Left lung (tissue), 10 donors: ENCODE data around the gene GRID1. TPM values are rescaled to one million over a fixed set of nuclear protein-coding genes. Genes with fewer than 3 reads are reported as not detected.

ENCODE experiments used
- ATAC-seq: fragments of 200-7000 bp; cut with Tn5 transposase; one replicate; pipeline ENCODE4 v1.9.1; 2020; ENCODE audit warnings: moderate library complexity
- DNase-seq, 4 donors: peaks; one replicate each; pipeline ENCODE4 v3.0.0-alpha.2; 2013 to 2020
- H3K27ac ChIP-seq, 2 donors: fragments of 200-600 bp; sonication (generic) in 1 of 2; one replicate each; pipeline versions ENCODE4 v1.5.0 to v1.8.0; 2020 to 2021
- H3K27me3 ChIP-seq, 2 donors: fragments of 200-600 bp; sonication (generic) in 1 of 2; one replicate each; pipeline versions ENCODE4 v1.5.0 to v1.8.0; 2020 to 2021
- H3K36me3 ChIP-seq, 2 donors: fragments of 200-600 bp; sonication (generic) in 1 of 2; one replicate each; pipeline versions ENCODE4 v1.5.0 to v1.8.0; 2020 to 2021
- H3K4me1 ChIP-seq, 2 donors: fragments of 200-600 bp; one replicate each; pipeline ENCODE4 v1.8.0; 2021
- H3K4me3 ChIP-seq, 2 donors: fragments of 200-600 bp; sonication (generic) in 1 of 2; one replicate each; pipeline versions ENCODE4 v1.5.0 to v1.8.0; 2020 to 2021; ENCODE audit warnings: mild to moderate bottlenecking in 1 of 2
- H3K9me3 ChIP-seq, 2 donors: fragments of 200-600 bp; sonication (generic) in 1 of 2; one replicate each; pipeline versions ENCODE4 v1.5.0 to v1.8.0; 2020 to 2021
- intact Hi-C, 2 donors: fragments of 100-400 bp; cut with DNase I; formaldehyde crosslinking; loops; one replicate each; pipeline versions ENCODE4 v1.11.2 to v1.14.2; 2022
- polyA plus RNA-seq, 6 donors: library from polyadenylated mRNA; unstranded; fragments of 120-200 nt; gene quantifications; one replicate each; pipeline ENCODE4 v1.2.1, GENCODE V29; 2013; ENCODE audit not compliant: insufficient read length in 6 of 6
- total RNA-seq, 2 donors: library from RNA; stranded (reverse); fragmentation: NEBNext Ultra II Directional; extraction: Animal tissue kit (Norgen Biotek cat#: 25700); gene quantifications; one replicate each; pipeline ENCODE4 v1.2.1, GENCODE V29; 2021
- TF ChIP-seq, protein P1 (sequence below), 2 donors: fragments of 200-600 bp; sonication (generic) in 1 of 2; IDR thresholded peaks; one replicate each; pipeline versions ENCODE4 v1.5.0 to v1.8.0; 2021; ENCODE audit warnings: antibody characterized with exemption in 2 of 2
- donor health status: DM: no; HTN: yes; CAD: no.
- donor health status: DM: no; HTN: no; CAD: no.

The GRID1 gene
- total and polyA plus RNA-seq, 8 donors, result 0.81 to 2.6 (median 1.2) TPM

DNA sequence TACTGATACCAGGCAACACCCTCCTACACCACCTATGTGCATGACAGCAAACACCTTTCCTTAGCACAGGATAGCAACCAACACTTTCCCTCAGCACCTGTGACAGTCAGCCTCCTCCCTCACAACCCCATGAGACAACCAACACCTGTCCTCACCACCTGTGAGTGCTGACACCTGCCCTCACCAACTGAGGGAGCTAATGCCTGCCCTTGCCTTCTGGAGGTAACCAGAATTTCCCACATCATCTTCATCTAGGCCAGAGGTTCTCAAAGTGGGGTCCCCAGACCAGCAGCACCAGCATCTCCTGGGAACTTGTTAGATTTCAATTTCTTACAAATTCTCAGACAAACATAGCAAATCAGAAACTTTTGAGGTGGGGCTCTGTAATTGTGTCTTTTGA, 112.5 kb downstream of the GRID1 start:
- H3K36me3 ChIP-seq, result no peaks in the 10 kb centered on the region
- H3K9me3 ChIP-seq, result peaks cover 0 to 4% of the 10 kb centered on the region in 2 donors
- ATAC-seq (no peak), DNase-seq (no peak)
- no peak overlapping the region for H3K4me3 ChIP-seq
- peaks cover 0 to 7% of the 10 kb centered on the region in 2 donors for H3K27me3 ChIP-seq
- intact Hi-C loops, result no loop called here
- no peak overlapping the region for H3K27ac ChIP-seq
- TF ChIP-seq, protein P1, sequence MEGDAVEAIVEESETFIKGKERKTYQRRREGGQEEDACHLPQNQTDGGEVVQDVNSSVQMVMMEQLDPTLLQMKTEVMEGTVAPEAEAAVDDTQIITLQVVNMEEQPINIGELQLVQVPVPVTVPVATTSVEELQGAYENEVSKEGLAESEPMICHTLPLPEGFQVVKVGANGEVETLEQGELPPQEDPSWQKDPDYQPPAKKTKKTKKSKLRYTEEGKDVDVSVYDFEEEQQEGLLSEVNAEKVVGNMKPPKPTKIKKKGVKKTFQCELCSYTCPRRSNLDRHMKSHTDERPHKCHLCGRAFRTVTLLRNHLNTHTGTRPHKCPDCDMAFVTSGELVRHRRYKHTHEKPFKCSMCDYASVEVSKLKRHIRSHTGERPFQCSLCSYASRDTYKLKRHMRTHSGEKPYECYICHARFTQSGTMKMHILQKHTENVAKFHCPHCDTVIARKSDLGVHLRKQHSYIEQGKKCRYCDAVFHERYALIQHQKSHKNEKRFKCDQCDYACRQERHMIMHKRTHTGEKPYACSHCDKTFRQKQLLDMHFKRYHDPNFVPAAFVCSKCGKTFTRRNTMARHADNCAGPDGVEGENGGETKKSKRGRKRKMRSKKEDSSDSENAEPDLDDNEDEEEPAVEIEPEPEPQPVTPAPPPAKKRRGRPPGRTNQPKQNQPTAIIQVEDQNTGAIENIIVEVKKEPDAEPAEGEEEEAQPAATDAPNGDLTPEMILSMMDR (IDR thresholded peaks at IDR 0.05), result no peak
- no peaks in the 10 kb centered on the region for H3K4me1 ChIP-seq

DNA sequence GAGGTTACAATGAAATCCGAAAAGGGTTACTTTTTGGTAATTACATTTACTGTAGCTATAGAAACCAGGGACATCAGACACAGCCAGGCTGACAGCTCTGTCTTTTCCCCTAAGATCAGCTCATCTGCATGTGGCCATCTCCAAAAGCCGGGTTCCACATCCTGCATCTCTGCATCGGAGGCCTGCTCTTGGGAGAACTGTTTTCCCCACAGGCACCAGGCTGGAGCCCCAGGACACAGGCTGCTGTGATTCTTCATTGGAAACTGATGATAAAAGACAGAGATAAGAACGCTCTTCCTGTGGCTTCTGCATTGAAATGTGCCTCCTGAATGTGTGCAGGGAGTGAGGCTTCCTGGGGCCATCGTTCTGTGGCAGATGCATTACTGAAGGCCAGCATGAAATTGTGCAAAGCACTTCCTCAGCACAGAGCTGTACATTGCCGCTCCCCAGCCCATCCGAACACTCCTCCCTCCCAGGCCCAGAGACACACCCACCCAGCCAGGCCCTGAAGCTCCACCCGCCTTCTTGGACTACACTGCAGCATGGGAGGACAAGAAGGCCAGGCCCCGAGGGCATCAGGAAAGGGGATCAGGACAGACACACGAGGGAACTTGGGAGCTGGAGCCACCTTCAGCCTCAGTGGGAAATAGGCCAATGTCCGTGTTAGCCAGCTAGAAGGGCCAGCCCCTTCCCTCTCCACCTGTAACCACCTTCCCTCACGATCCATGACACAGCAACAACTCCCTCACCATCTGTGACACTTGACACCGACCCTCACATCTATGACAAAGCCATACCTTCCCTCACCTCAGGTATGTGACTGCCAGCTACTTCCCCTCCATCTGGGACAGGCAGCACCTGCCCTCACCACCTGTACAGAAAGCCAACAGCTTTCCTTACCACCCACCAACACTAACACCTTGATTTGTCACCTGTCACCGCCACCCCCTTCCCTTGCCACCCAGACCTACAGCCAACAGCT, 113.2 kb downstream of the GRID1 start:
- Histone ChIP-seq H3K4me1 (no peaks in the 10 kb centered on the region), H3K27ac (no peak overlapping the region), H3K4me3 (no peak overlapping the region), H3K27me3 (peaks cover 0 to 7% of the 10 kb centered on the region in 2 donors), H3K9me3 (peaks cover 0 to 4% of the 10 kb centered on the region in 2 donors), H3K36me3 (no peaks in the 10 kb centered on the region)
- no peak for DNase-seq
- intact Hi-C loops, result no loop called here
- ATAC-seq, result no peak
- TF ChIP-seq, protein P1 (IDR thresholded peaks at IDR 0.05), result no peak

DNA sequence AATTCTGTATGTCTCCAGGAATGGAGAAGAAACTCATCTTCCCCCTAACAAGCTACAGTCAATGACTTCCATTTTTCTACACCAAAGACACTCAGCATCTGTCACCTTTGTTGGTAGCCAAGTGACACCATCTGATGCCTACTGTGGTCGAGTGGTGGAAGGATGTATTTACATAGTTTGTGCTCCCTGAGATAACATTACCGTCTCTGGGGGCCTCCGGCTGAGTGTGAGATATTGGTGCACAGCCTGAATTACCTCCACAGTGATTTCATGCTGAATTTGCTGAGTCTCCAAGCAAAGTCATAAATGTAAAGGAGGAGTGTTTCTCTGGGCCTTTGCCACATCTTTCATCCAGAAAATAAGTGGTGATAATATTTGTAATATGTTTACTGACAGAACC, 114.0 kb downstream of the GRID1 start:
- ATAC-seq, result no peak

GRCh38 chr10:86252079-86252478, 114.5 kb downstream of the GRID1 start:
- TF ChIP-seq, protein P1 (IDR thresholded peaks at IDR 0.05), result no peak
- ATAC-seq, result no peak
- Histone ChIP-seq H3K9me3 (peaks cover 0 to 4% of the 10 kb centered on the region in 2 donors), H3K36me3 (no peaks in the 10 kb centered on the region), H3K27me3 (peaks cover 0 to 7% of the 10 kb centered on the region in 2 donors), H3K4me1 (no peaks in the 10 kb centered on the region), H3K27ac (no peak overlapping the region), H3K4me3 (no peak overlapping the region)
- intact Hi-C loops, result no loop called here
- DNase-seq, result no peak

More for the DNA sequence above, 114.0 kb downstream of the GRID1 start:
- Histone ChIP-seq H3K4me3 (no peak overlapping the region), H3K36me3 (no peaks in the 10 kb centered on the region), H3K27me3 (peaks cover 0 to 7% of the 10 kb centered on the region in 2 donors), H3K27ac (no peak overlapping the region), H3K4me1 (no peaks in the 10 kb centered on the region), H3K9me3 (peaks cover 0 to 4% of the 10 kb centered on the region in 2 donors)
- TF ChIP-seq, protein P1 (IDR thresholded peaks at IDR 0.05), result no peak
- intact Hi-C loops, result no loop called here
- DNase-seq, result no peak

- H3K27me3 ChIP-seq, result peaks cover 0 to 7% of the 10 kb centered on the region in 2 donors
- no peak overlapping the region for H3K4me3 ChIP-seq
- H3K27ac ChIP-seq, result no peak overlapping the region
- TF ChIP-seq, protein P1 (IDR thresholded peaks at IDR 0.05), result no peak
- no peaks in the 10 kb centered on the region for H3K4me1 ChIP-seq
- ATAC-seq (no peak), DNase-seq (no peak)
- H3K36me3 ChIP-seq, result no peaks in the 10 kb centered on the region
- peaks cover 0 to 4% of the 10 kb centered on the region in 2 donors for H3K9me3 ChIP-seq
- intact Hi-C loops, result no loop called here
These were observed 115.2 kb downstream of the GRID1 start for GRCh38 chr10:86251426-86251825.
